Heart left ventricle (tissue), 16 donors: ENCODE results near the gene CBX1. TPM values are rescaled to one million over a fixed set of nuclear protein-coding genes. Genes with fewer than 3 reads are reported as not detected.
A peak's percentile ranks its signal among the peaks of the same experiment; 100 is the strongest.

ENCODE experiments used
- ATAC-seq, 4 donors: fragments of 200-7000 bp; cut with Tn5 transposase; one replicate each; pipeline ENCODE4 v1.9.1; 2020 to 2022; ENCODE audit warnings: moderate library complexity in 4 of 4, mild to moderate bottlenecking in 3 of 4, moderate number of reproducible peaks in 1 of 4
- DNase-seq, 5 donors: peaks; one replicate each; pipeline ENCODE4 v3.0.0-alpha.2; 2020
- H3K27ac ChIP-seq, 12 donors: fragments of 200-600 bp; sonication (generic) in 4 of 12; one replicate each; pipeline versions ENCODE4 v1.5.0 to v1.8.0; 2016 to 2022; ENCODE audit warnings: mild to moderate bottlenecking in 2 of 12
- H3K27me3 ChIP-seq, 9 donors: fragments of 200-600 bp; sonication (generic) in 2 of 9; one replicate each; pipeline versions ENCODE4 v1.5.1 to v1.8.0; 2016 to 2022; ENCODE audit warnings: mild to moderate bottlenecking in 3 of 9
- H3K36me3 ChIP-seq, 9 donors: fragments of 200-600 bp; sonication (generic) in 2 of 9; one replicate each; pipeline versions ENCODE4 v1.5.0 to v1.8.0; 2018 to 2022; ENCODE audit warnings: mild to moderate bottlenecking in 2 of 9
- H3K4me1 ChIP-seq, 12 donors: fragments of 200-600 bp; sonication (generic) in 4 of 12; one replicate each; pipeline versions ENCODE4 v1.5.0 to v1.8.0; 2016 to 2022; ENCODE audit warnings: mild to moderate bottlenecking in 3 of 12
- H3K4me3 ChIP-seq, 12 donors: fragments of 200-600 bp; sonication (generic) in 4 of 12; one replicate each; pipeline versions ENCODE4 v1.5.0 to v1.8.0; 2017 to 2022; ENCODE audit warnings: mild to moderate bottlenecking in 9 of 12, moderate library complexity in 4 of 12
- H3K9me3 ChIP-seq, 12 donors: fragments of 200-600 bp; sonication (generic) in 4 of 12; one replicate each; pipeline versions ENCODE4 v1.5.0 to v1.8.0; 2016 to 2022; ENCODE audit warnings: mild to moderate bottlenecking in 1 of 12
- CTCF ChIP-seq, 12 donors: fragments of 200-600 bp; sonication (generic) in 4 of 12; IDR thresholded peaks; one replicate each; pipeline versions ENCODE4 v1.5.0 to v1.8.0; 2018 to 2022; ENCODE audit warnings: antibody characterized with exemption in 12 of 12, mild to moderate bottlenecking in 5 of 12
- POLR2A ChIP-seq, 2 donors: fragments of 450-650 bp; IDR thresholded peaks; one replicate each; pipeline ENCODE4 v1.6.1; 2017; ENCODE audit warnings: antibody characterized with exemption in 2 of 2, mild to moderate bottlenecking in 2 of 2, moderate library complexity in 2 of 2
- WGBS, 4 donors: extraction: QIAGEN DNeasy Blood & Tissue Kit in 2 of 4; methylation state at CpG; one replicate each; pipeline versions ENCODE4 v1.1.5 to v1.1.7; 2013 to 2018; 5-methylcytosine and 5-hydroxymethylcytosine counted together
- intact Hi-C, 10 donors: fragments of 100-400 bp; cut with DNase I; formaldehyde crosslinking; loops; one replicate each; pipeline versions ENCODE4 v1.11.1 to v1.14.2; 2022
- polyA plus RNA-seq, 2 donors: library from polyadenylated mRNA; stranded (reverse); fragments of 200-250 nt; gene quantifications; one replicate each; pipeline ENCODE4 v1.2.3, GENCODE V29; 2013
- total RNA-seq, 9 donors: library from RNA; depleted of rRNA in 2 of 9; stranded (reverse); fragments of >200 nt in 2 of 9; fragmentation: NEBNext Ultra II Directional in 3 of 9; extraction: Animal tissue kit (Norgen Biotek cat#: 25700) in 3 of 9; gene quantifications; one replicate each; pipeline versions ENCODE4 v1.1.0 to v1.2.4, GENCODE V29; 2016 to 2023
- donor health status: ischemic (EF 13 %, LVEDD 7.1; RV severe dilation, severe dysfunction).
- donor health status: healthy with polysubstance abuse.
- donor health status: DM: no; HTN: yes; CAD: no.
- donor health status: DM: no; HTN: no; CAD: no.
- donor health status: ischemic (EF 25% LVEDD 6.9; RV normal size, moderate dysfunction).
- donor health status: ischemic (EF 25% LVEDD 5.7; RV mildly dilated, moderate dysfunction).
- donor health status: healthy.
- donor health status: DM: yes; HTN: yes; CAD: no.
- donor health status: ischemic (EF 35%, LVEDD 5.7; RV mildly dilated, moderate dysfunction).
- donor health status: nonischemic (EF 11% LVEDD 7.7; RV severe dilation, severe dysfunction).
- donor health status: DM: yes; HTN: yes; CAD: no.
- donor health status: PGD.
- donor health status: ischemic (EF 29% LVEDD 5.4; RV normal size, mild dysfunction).
- donor health status: nonischemic (EF 23%, LVEDD 6.1; RV moderate dilation, normal function).

The CBX1 gene
- total and polyA plus RNA-seq, 11 donors = 24.6 to 51.7 (median 37.9) TPM

GRCh38 chr17:48030531-48030930 is 70.7 kb downstream of the CBX1 start:
- DNase-seq = peak in 2 of 5 donors; percentile 37 to 41
- Histone ChIP-seq H3K36me3 (peaks cover 0 to 14% (median 0%) of the 10 kb centered on the region in 9 donors), H3K4me3 (peak overlapping the region in 1 of 12 donors; percentile 1), H3K27ac (peak overlapping the region in 7 of 12 donors; percentile 7 to 55 (median 44)), H3K27me3 (peaks cover 0 to 3% (median 0%) of the 10 kb centered on the region in 9 donors), H3K4me1 (peaks cover 5 to 26% (median 21%) of the 10 kb centered on the region in 12 donors), H3K9me3 (no peaks in the 10 kb centered on the region)
- no peak for TF ChIP-seq POLR2A (IDR thresholded peaks at IDR 0.05)
- no peak for TF ChIP-seq CTCF (IDR thresholded peaks at IDR 0.05)
- 38 to 50% (median 40%) methylated on average over 5 of the region's 5 CpGs for WGBS, 4 donors
- intact Hi-C loops = no loop called here
- ATAC-seq = no peak

DNA sequence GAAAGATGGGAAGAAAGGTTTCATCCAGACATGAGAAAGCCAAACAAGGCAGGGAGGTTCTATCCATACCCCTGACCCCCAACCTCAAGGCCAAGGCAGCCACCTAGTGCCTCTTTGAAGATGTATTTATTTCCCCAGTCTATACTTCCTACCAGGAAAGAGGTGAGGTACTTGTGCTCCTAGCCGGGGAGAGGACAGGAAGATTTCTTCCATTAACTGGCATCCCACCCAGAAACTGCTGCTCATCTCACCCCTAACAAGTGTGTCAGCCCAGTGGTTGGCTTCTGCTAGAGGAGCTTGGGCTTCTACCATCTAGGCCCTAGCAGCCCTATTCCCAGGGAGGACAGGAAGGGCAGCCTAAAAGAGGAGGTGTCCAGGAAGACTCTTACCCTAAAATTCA is 72.5 kb downstream of the CBX1 start:
- ATAC-seq = no peak
- WGBS, 4 donors = 71 to 85% (median 76%) methylated on average over 1 of the region's 1 CpG

DNA sequence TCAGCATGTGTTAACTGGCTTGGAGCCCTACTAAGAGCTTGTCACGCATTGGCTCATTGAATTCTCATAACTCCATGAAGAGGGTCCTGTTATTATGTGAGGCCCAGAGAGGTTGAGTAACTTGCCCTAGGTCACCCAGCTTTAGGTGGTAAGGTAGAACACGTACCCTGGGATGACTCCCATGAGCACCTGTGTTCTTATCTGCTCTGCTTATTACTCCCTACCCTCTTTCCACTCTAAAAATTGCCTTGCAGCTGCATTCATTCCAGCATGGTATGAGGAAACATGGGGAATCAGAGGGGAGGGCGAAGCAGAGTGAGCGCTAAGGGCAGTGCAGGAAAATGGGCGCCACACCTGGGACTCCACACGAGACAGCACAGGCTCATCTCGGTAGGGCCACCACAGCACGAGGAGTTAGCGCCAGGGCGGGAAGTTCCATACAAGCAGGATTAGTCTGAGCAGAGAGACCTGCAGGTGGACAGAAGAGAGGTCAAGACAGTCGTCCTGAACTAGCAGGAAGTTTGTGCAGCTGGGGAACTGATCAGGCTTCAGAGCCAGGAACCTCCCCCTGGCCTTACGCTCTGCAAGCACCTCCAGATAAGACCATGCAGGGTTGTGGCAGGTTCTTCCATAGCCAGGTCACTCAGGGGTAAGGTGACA is 73.8 kb downstream of the CBX1 start:
- TF ChIP-seq POLR2A (IDR thresholded peaks at IDR 0.05) (no peak), CTCF (IDR thresholded peaks at IDR 0.05) (no peak)
- WGBS, 4 donors = 70 to 85% (median 75%) methylated on average over 11 to 12 of the region's 12 CpGs
- H3K27ac ChIP-seq = no peak overlapping the region

More for the DNA sequence above, 72.5 kb downstream of the CBX1 start:
- intact Hi-C loops = loop anchor here in 5 of 10 donors (5.0 to 10.0 kb wide), 2 partner anchors 586 to 589 kb away; partner anchors contain the start of genes HOXB8 (in 5 of the 5) and HOXB7 (in 3 of the 5)
- H3K27ac ChIP-seq = no peak overlapping the region
- H3K4me3 ChIP-seq = no peak overlapping the region
- H3K36me3 ChIP-seq = peaks cover 0 to 13% (median 0%) of the 10 kb centered on the region in 9 donors
- H3K9me3 ChIP-seq = no peaks in the 10 kb centered on the region
- H3K27me3 ChIP-seq = peaks cover 0 to 8% (median 0%) of the 10 kb centered on the region in 9 donors
- no peak for DNase-seq
- H3K4me1 ChIP-seq = peaks cover 6 to 39% (median 34%) of the 10 kb centered on the region in 12 donors
- no peak for TF ChIP-seq POLR2A (IDR thresholded peaks at IDR 0.05)
- TF ChIP-seq CTCF (IDR thresholded peaks at IDR 0.05) = no peak

More for the DNA sequence above, 73.8 kb downstream of the CBX1 start:
- H3K27me3 ChIP-seq = peaks cover 0 to 20% (median 0%) of the 10 kb centered on the region in 9 donors
- DNase-seq = no peak
- no peak overlapping the region for H3K4me3 ChIP-seq
- peaks cover 0 to 8% (median 0%) of the 10 kb centered on the region in 9 donors for H3K36me3 ChIP-seq
- H3K9me3 ChIP-seq = no peaks in the 10 kb centered on the region
- peaks cover 6 to 50% (median 42%) of the 10 kb centered on the region in 12 donors for H3K4me1 ChIP-seq
- no peak for ATAC-seq
- intact Hi-C loops = loop anchor here in 8 of 10 donors (2.0 to 10.0 kb wide), 5 partner anchors 47 to 590 kb away; partner anchors contain the start of genes HOXB8 (in 5 of the 8), HOXB7 (in 3 of the 8) and CBX1 (in 1 of the 8)
